GM21515 (cell line): ENCODE measurements around the gene LRP2.
"Not testable (repeated sequence)": the region's sequence is repeated elsewhere in the genome, so short reads cannot be mapped to it uniquely, and the experiment has no call there.

Experiments
- ATAC-seq: cut with Tn5 transposase; IDR thresholded peaks from one replicate; pipeline ENCODE4 v1.9.1; 2021; ENCODE audit not compliant: unreplicated experiment

LRP2 gene

GRCh38 chr2:169362118-169362893 lies at the start of gene LRP2:
LRP2 (minus strand) TSS chr2:169362534; CDS start chr2:169362399, 135 bp downstream.
- no peak for ATAC-seq

DNA sequence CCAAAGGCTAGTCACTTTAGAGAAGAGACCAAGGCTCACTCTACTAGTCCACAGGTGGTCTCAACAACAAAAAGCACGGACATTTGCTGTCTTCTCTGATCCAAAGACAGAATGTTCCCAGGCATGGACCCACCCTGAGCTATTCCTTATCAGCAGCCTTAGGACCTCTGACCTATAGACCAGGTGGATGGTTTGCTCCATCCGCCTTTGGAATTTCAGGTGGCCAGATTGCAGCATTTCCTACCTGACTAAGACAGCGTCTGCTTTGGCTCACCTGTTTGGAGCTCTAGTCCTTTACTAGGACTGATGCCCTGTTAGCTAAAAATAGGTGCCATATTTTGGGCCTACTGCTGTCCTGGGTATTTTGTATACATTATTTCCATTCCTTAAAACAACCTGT lies 44.6 kb upstream of the LRP2 start:
- ATAC-seq = no peak

DNA sequence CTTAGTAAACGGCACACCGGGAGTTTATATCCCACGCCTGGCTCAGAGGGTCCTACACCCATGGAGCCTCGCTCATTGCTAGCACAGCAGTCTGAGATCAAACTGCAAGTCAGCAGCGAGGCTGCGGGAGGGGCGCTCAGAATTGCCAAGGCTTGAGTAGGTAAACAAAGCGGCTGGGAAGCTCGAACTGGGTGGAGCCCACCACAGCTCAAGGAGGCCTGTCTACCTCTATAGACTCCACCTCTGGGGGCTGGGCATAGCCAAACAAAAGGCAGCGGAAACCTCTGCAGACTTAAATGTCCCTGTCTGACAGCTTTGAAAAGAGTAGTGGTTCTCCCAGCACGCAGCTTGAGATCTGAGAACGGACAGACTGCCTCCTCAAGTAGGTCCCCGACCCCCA lies 37.2 kb upstream of the LRP2 start:
- not testable (repeated sequence) for ATAC-seq

GRCh38 chr2:169397697-169398096 lies 35.4 kb upstream of the LRP2 start:
- no peak for ATAC-seq

DNA sequence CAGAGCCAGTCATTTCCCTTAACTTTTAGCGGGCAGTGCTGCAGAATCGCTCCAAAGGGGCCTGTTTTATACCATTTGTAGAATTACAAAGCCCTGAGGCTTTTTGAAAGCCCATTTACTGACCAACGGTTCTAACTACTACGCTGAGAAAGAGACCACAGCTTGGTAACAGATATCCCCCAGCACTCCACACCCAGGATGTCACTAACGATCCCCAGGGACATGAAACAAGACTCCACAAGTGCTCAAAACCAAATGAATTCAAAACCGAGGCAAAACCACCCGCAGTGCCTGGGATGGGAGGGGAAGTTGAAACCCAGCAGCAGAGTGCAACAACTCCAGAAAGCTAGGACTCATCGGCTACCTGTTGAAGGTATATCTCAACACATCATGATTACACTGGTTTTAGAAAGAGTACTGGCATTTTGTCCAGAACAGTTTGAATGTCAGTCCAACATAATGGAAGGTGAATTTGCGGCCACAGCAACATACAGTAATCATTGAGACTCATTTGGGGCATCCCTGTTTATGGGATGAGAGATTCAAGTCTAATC lies 33.6 kb upstream of the LRP2 start:
- no peak for ATAC-seq

DNA sequence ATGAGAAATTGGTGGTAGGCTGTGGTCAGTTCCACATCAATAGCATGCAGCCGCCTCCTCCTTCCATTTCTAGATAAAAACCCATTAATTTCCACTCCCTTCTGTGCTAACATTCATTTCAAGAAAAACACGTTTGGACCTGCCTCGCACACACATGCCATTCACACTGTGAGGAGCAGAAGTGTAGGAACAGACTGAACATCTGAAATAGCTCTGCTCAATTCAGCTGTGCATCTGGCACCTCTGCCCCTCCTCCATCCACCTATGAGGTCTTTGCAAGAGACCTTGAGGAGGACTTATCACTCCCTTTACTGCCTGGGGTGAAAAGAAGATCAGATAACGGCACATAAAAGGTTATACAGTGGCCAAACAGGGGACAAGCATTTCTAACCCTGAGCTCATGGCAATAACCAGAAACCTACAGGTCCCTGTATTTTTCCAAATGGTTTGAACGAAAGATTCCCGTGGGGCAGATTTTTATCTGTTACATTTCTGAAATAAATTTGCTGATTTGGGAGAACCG lies 30.8 kb upstream of the LRP2 start:
- no peak for ATAC-seq

GRCh38 chr2:169391236-169391635 lies 28.9 kb upstream of the LRP2 start:
- no peak for ATAC-seq

DNA sequence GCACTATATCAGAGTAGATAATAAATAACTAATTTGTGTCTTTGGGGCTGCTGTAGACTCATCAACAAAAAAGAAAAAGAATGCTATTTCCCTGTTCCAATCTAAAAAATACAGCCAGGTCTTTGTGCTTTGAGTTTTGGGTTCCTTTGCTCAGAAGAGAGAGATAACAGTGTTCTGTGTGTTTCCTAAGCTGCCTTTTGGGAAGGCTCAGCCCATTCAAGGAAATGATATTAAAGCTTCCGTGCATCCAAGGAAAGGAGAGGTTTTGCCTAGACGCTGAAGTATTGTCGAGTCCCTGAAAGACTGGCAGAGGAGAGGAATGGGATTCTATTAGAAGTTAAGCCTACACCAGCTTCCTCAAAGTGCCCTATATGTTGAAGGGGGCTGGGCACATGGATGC lies 25.8 kb upstream of the LRP2 start:
- no peak for ATAC-seq

DNA sequence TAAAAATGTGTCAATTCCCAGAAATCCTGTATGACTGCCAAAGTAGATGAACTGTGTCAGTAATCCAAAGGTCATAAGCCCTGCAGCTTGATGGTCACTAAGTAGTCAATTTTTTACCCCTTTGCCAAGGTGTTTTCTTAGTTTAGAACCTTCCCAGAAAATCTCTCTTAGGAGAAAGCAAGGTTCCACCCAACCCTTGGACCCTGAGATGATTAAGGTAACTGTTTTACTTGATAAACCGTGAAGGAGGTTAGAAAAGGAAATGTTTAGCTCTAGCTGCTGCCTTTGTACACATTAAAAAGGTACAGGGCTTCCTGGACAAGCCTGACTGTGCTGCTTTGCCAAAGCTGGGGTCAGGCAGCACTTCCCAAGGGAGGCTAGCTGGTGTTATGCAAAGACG lies 24.4 kb upstream of the LRP2 start:
- no peak for ATAC-seq

DNA sequence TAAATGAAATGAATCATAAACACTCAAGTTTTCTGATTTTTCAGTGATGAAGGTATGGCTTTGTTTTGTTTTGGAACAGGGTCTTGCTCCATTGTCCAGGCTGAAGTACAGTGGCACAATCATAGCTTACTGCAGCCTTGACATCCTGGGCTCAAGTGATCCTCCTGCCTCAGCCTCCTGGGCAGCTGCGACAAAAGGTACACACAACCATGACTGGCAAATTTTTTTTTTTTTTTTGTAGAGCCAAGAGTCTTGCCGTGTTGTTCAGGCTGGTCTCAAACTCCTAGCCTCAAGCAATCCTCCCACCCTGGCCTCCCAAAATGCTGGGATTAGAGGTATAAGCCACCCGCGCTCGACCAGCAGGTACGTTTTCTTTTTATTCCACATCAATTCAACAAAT lies 22.5 kb upstream of the LRP2 start:
- no peak for ATAC-seq

- no peak for ATAC-seq
These were observed 10.2 kb upstream of the LRP2 start for GRCh38 chr2:169372561-169372960.

GRCh38 chr2:169366066-169366465 lies 3.7 kb upstream of the LRP2 start:
- no peak for ATAC-seq

DNA sequence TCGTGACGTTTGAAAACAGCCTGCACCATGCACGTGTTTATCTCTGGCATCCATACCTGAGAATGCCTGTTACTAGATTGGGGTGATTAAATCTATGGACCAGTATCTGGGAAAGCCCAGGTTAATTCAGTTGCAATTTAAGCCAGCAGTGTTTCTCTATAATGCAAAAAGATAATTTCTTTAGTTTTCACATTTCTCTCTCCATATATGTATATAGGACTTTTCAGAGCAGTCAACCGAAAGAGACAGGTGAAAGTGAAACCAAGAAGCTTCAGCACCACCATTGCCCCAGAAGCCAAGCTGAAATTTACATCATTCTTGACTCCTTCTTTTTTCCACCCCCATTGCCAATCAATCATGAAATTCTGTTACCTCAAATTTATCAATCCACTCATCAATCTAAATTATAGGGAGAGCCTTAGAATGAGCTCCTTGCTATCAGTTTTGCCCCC lies 2.7 kb upstream of the LRP2 start:
- ATAC-seq = peak; percentile 65

- ATAC-seq = no peak
These were observed 1.3 kb upstream of the LRP2 start for GRCh38 chr2:169363560-169364150.

DNA sequence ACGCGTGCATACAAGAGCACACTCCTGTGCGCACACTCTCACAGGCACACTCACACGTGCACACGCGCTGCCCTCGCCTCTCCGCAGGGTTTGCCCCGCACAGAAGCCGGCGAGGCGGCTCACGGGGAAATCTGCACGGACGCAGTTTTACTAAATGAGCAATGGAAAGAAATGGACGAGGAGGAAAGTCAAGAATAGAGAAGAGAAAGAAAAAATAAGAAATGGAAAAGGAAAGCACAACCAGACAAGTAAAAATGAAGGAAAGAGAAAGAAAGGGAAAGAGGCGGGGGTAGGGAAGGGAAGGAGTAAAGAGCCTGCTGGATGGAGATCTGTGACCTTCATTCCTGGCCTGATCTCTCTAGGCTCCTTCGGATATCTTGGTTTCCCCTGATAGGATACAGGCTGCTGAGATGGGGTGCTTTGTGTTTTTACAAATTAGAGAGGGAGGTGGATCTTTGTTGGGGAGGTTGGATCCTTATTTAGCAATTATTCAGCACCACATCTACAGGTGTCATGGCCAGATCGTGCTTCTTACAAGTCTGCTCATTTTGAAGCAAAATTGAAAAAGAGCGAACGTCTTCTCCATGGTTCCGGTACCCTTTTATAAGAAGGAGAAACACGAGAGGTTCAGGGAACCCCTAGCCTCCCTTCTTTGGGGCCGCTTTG lies 693 bp upstream of the LRP2 start:
- ATAC-seq = no peak

GRCh38 chr2:169361706-169362117 lies 622 bp downstream of the LRP2 start:
- no peak for ATAC-seq

DNA sequence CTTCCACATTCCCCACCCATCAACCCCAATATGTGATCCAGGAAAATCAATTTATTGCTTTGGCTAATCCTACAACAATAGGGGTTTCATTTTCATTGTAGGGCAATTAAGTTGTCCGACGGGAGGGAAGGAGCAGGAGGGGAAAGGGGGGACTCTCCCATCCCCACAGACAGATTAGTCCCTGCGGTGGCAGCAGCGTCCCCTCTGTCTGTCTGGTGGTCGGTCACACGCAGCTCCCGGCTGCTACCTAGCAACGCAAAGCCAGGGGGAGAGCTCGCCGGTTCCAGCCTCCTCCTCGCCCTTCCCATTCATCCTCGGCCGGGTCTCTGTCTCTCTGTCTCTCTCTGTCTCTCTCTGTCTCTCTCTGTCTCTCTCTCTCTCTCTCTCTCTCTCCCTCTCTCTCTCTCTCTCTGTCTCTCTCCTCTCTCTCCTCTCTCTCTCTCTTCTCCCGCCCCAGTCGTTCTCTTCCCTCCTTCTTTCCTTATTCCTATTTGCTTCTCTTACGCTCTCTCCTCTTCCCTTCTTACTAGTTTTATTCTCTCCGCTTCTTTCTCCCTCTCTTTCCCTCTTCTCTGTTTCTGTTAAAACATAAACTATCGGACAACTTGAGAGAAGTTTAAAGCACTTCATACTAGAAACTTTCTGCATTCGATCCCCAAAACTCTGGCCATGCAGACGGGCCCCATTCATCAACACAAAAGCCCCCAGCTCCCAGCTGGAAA lies 1.2 kb downstream of the LRP2 start:
- ATAC-seq = no peak

- ATAC-seq = no peak
These were observed 4.3 kb downstream of the LRP2 start for GRCh38 chr2:169358016-169358415.

GRCh38 chr2:169354244-169354643 lies 8.1 kb downstream of the LRP2 start:
- ATAC-seq = no peak

DNA sequence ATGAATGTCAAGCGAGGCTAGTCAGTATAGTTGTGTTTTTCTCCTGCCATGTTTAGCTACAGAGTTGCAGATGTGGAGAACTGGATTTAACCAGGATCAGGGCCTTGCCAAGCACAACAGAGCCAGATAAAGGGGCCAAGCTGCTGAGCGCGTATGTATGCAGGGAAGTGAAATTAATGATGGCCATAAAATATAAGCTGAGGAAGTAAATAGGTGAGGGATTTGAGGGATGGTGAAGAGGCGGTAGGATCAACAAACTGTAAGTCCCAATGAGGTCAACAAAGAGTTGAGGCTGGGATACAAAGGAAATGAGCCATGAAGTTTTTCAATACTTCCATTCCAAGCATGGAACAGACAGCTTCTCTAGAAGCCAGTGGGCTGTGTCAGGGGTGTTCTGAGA lies 10.6 kb downstream of the LRP2 start:
- ATAC-seq = no peak

DNA sequence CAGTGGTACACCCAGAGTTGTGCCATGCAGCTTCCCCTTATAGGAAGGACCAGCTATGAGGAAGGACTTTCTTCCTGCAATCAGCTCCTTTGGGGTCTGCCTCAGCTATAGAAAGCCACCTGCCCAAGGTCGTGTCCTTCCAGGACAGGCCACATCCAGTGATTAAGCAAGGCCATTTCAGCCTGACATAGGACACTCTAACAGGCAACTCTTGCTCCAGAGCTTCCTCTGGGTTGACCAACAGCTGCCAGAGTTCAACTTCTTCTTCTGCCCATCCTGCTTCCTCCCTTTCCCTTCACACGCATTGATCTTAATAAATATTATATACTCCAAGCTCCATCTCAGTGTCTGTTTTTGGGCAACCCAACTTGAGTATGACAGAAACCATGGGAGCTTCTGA lies 12.8 kb downstream of the LRP2 start:
- ATAC-seq = no peak
